ENCODE measurements around the gene TADA3. TPM values are rescaled to one million over a fixed set of nuclear protein-coding genes. Genes with fewer than 3 reads are reported as not detected.

The TADA3 gene
- total and polyA plus RNA-seq, 12 donors: 38.5 to 59.6 (median 43.5) TPM

GRCh38 chr3:9780458-9780812, 11.8 kb downstream of the TADA3 start:
- H3K9me3 ChIP-seq: no peaks in the 10 kb centered on the region
- peak overlapping the region in 3 of 10 donors; percentile 22 to 90 (median 36) for H3K27ac ChIP-seq
- no peak overlapping the region for H3K4me3 ChIP-seq
- peaks cover 0 to 60% (median 34%) of the 10 kb centered on the region in 9 donors for H3K36me3 ChIP-seq
- intact Hi-C loops (cut with DNase I): no loop called here
- DNase-seq (no peak), ATAC-seq (no peak)
- peaks cover 0 to 63% (median 0%) of the 10 kb centered on the region in 9 donors for H3K4me1 ChIP-seq
- H3K27me3 ChIP-seq: no peaks in the 10 kb centered on the region
- 87 to 89% methylated on average over 10 of the region's 10 CpGs for WGBS, 2 donors
- no peak for TF ChIP-seq CTCF (IDR thresholded peaks at IDR 0.05)

- no peak overlapping the region for H3K4me3 ChIP-seq
- H3K27me3 ChIP-seq: no peaks in the 10 kb centered on the region
- peak overlapping the region in 3 of 10 donors; percentile 22 to 90 (median 36) for H3K27ac ChIP-seq
- intact Hi-C loops (cut with DNase I): no loop called here
- WGBS, 2 donors: 79 to 84% methylated on average over 8 of the region's 8 CpGs
- peak; percentile 38 to 69 (median 52) for ATAC-seq
- no peak for DNase-seq
- H3K4me1 ChIP-seq: peaks cover 0 to 63% (median 0%) of the 10 kb centered on the region in 9 donors
- H3K9me3 ChIP-seq: no peaks in the 10 kb centered on the region
- TF ChIP-seq CTCF (IDR thresholded peaks at IDR 0.05): no peak
- peaks cover 0 to 55% (median 34%) of the 10 kb centered on the region in 9 donors for H3K36me3 ChIP-seq
Observed at GRCh38 chr3:9779721-9780457, 12.4 kb downstream of the TADA3 start.

GRCh38 chr3:9779075-9779593, 13.1 kb downstream of the TADA3 start:
- DNase-seq (no peak), ATAC-seq (no peak)
- H3K4me1 ChIP-seq: peaks cover 0 to 63% (median 0%) of the 10 kb centered on the region in 9 donors
- H3K36me3 ChIP-seq: peaks cover 0 to 47% (median 31%) of the 10 kb centered on the region in 9 donors
- no peaks in the 10 kb centered on the region for H3K27me3 ChIP-seq
- H3K4me3 ChIP-seq: no peak overlapping the region
- peak overlapping the region in 1 of 10 donors; percentile 90 for H3K27ac ChIP-seq
- intact Hi-C loops (cut with DNase I): no loop called here
- 80% methylated on average over 6 of the region's 6 CpGs for WGBS, 2 donors
- TF ChIP-seq CTCF (IDR thresholded peaks at IDR 0.05): no peak
- H3K9me3 ChIP-seq: no peaks in the 10 kb centered on the region

GRCh38 chr3:9778143-9779074, 13.9 kb downstream of the TADA3 start:
- no peak for DNase-seq
- ATAC-seq: peak in 1 of 8 donors; percentile 55
- intact Hi-C loops (cut with DNase I): no loop called here
- peaks cover 0 to 63% (median 0%) of the 10 kb centered on the region in 9 donors for H3K4me1 ChIP-seq
- H3K9me3 ChIP-seq: no peaks in the 10 kb centered on the region
- TF ChIP-seq CTCF (IDR thresholded peaks at IDR 0.05): no peak
- WGBS, 2 donors: 81 to 82% methylated on average over 5 of the region's 5 CpGs
- peak overlapping the region in 1 of 10 donors; percentile 90 for H3K27ac ChIP-seq
- no peaks in the 10 kb centered on the region for H3K27me3 ChIP-seq
- H3K4me3 ChIP-seq: no peak overlapping the region
- H3K36me3 ChIP-seq: peaks cover 0 to 40% (median 24%) of the 10 kb centered on the region in 9 donors
